Superior temporal gyrus (tissue), 1 donor: ENCODE data around the gene ELOVL6.

Experiments used
- DNase-seq: peaks from one replicate; pipeline ENCODE4 v3.0.0-alpha.2; 2016; ENCODE audit errors: extremely low spot score

ELOVL6 gene

DNA sequence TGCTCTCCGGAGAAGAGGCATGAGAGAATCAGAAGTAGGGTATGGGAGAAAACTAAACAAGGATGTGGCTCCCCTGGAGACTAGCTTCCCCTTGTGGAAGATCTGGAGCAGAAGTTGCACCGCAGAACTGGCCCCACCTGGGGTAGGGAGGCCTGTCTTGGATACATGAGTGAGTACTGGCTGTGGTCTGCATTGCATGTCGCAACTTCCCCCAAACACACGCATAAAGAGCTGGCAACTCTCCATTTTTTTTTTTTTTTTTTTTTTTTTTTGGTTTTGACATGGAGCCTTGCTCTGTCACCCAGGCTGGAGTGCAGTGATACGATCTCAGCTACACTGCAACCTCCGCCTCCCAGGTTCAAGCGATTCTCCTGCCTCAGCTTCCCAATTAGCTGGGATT, 165.8 kb downstream of the ELOVL6 start:
- no peak for DNase-seq

DNA sequence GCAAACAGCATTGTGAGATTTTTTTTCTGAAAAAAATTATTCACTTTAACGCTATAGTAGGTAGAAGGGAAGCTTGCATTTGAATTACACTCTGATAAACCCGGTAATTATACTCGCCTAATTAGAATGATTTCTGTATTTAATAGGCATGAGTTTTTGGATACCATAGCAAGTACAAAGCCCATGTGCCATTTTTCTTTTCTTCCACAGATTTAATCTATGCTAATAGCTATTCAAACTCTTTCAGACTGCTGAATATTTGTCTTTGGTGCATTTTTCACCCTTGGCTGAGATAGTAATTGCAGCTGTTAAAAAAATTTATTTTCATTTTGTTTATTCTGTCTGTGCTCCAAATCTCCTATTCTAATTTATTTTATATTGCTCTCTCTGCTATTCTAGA, 172.7 kb downstream of the ELOVL6 start:
- no peak for DNase-seq

DNA sequence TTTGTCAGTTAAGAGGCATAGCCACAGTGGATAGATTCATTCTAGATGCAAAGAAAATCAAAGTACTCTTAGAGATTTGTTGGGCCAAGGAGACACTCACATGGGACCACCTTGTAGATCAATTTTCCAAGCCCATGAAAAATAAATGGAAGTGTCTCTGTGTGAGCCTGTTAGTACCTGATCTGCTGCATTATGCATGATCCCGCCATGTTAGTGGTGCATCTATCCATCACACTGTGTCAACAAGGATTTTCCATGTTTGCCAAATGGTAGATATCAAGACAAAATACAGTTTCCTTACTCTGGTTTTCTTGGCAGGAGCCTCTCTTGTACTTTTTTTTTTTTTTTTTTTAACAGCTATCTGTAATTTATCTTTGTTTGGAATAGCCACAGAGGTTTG, 173.4 kb downstream of the ELOVL6 start:
- no peak for DNase-seq

DNA sequence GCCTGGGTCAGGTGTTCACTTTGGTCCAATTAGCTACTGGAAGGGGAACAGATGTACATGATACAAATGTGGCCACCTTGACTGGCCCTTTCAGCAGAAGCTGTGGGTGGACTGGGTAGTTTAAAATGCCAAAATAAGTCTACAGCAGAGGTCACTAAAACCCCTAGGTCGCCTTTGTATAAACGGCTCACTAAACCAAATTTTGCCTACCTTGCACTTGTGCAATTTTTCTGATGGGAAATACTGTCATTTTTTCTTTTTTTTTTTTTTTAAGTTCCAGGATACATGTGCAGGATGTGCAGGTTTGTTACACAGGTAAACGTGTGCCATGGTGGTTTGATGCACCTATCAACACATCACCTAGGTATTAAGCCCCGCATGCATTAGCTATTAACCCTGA, 176.0 kb downstream of the ELOVL6 start:
- no peak for DNase-seq

DNA sequence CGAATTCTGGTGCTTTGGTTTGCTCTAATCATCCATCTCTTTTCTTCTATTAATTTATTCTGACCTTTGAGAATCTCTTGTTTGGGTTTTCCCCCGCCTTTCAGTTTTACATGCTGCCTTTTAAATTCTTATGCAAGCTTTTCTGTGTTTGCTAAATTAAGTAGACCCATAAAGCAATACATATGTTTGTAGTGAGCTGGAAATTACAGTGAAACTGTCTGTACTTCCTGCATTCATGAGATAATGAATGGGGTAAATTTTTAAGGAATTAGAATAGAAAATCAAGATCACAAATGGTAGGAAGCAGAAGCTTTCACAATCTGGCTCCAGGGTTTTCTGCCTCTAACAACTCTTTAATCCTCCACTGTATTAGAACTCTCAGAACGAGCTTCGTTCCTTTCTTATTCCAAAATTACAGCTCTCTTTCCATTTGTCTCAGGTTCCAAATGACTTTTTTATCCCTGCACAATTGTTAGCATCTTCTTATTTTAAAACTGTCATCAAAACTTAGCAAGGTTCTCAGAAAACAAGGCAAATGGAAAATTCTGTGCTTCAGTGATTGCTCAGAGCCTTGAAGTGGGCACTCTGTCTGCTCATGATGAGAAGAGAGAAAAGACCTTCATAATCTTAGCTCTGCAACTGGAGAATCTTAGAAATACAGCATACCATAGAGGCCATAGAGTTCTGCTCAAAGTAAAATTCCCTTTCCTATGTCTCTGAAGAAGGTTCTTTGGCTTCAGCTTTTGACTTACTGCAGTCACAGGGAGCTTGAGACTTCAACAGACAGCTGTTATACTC, 177.6 kb downstream of the ELOVL6 start:
- no peak for DNase-seq

DNA sequence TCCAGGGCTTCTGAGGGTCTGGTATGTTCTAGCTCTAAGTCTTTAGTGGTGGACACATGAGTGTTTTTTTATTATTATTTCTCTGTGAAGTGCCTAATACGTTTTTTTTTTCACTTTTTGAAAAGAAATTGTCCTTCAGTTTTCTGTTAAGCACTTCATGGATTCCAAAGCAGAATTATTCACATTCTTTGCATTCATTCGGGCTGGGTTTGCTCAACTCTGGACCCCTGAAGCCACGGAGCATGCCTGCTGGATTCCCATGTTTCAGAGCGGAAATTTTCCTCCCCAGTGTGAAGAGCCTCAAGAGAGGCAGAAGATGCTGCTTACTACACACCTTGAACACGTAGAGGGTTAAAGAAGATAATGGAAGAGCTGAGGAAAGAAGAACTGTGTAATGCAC, 178.3 kb downstream of the ELOVL6 start:
- DNase-seq, result no peak

DNA sequence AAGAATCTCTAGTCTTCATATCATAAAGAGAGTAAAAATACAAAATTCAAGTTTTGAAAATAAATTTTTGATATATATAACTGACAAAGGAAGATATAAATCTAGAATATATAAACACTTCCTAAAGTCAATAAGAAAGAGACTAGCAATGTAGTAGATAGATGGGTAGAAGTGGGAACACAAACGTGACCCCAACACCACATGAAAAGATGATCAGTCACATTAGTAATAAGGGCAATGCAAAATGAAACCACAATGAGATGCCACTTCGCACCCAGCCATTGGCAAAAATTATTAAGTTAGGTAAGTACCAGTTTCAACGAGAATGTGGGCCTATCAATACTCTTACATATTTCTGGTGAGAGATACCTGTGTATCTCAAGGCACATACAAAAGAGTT, 179.3 kb downstream of the ELOVL6 start:
- DNase-seq, result no peak

DNA sequence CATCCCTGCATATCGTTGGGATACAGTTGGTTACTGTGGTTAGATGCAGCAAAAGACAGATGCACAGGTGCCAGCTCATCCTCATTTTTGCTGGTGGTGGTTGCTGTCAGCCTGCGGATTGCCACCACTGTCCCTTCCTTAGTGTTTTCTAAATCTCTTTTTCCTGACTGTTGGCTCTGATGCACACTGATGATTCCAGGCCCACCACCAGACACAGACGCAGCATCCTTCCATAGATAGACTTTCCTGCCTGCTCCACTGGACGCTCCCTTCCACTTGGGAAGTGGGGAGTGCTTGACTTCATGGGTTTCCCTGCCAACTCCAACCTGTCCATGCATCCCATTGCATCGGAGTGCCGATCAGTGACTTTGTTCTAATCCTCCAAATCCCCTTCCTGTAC, 184.2 kb downstream of the ELOVL6 start:
- no peak for DNase-seq

DNA sequence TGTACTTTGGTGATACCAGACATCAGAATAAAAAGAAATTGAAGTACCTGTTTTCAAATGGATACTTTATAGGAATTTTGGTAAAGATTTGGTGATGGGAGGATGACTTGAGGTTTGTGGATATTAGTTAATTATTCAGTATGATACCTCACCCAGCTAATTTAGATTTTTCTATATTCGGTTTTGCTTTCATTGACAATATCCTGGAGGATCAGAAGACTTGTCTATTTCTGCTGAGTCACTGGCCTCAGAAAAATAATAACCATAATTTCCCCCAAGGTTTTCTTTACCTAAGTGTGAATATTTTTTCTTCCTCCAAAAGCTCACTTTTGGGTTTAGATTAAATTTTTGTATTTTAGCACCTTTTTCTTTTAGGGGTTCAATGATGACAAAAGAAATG, 185.5 kb downstream of the ELOVL6 start:
- DNase-seq, result no peak

DNA sequence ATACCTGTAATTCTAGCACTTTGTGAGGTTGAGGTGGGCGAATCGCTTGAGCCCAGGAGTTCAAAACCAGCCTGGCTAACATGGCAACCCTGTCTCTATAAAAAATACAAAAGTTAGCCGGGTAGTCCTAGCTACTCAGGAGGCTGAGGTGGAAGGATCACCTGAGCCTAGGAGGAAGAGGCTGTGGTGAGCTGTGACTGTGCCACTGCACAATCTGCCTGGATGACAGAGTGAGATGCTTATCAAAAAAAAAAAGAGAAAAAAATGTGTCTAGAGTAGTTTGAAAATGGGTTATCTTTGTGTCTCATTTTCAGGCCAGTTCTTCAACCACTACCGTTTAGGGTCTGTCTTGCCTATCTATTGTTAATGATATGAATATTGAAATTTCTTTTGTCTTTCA, 187.6 kb downstream of the ELOVL6 start:
- DNase-seq, result no peak

DNA sequence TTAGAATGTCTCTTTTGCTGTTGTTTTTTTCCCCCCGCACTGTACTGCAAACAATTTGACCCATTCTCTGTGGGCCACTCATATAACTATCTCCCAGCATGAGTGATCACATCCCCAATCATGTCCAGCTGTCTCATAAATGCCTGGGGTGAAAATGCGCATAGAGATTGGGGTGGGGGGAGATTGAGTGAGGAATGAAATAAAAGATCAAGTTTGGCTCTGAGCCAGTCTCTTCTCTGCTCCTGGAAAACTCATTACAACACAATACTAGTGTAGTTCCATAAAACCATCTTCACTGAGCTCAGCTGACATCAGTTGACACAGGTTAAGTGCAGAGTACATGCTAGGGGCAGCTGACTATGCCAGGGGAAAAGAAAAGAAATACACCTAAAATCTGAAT, 188.9 kb downstream of the ELOVL6 start:
- no peak for DNase-seq

DNA sequence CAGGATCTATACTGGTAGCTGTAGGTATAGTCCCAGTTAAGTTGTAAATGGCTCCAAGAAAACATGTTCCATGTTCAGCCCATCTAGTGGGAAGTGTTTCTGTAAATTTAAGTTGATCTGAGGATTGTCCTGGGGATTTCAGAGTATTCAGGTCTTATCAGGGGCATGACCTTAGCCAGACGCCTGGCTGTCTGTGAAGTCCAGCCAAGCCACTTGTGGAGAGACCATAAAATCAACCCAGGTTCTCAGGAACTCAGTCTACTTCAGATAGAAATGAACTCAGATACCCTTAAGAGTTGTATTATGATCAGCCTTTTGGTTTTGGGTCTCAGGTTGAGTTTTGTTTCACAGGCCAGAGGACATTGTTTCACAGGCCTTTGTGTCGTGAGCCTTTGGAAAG, 189.9 kb downstream of the ELOVL6 start:
- no peak for DNase-seq

DNA sequence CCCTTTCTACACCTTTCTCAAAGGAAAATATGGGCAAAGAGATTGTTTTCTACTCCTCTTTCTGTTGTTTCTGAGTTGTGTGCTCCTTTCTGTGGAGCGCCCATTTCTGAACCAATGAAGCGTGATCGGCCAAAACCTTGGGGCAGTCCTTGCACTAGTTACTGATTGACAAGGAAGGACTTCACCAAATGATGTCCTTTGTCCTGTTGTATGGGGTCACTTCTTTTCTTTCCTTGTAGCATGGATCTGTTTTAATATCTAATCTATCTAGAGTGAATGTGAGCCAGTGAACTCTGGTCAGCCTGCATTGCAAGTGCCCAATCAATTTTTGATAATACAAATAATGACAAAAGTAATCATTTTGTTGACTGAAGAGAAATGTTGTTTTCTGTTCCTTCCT, 191.2 kb downstream of the ELOVL6 start:
- no peak for DNase-seq

DNA sequence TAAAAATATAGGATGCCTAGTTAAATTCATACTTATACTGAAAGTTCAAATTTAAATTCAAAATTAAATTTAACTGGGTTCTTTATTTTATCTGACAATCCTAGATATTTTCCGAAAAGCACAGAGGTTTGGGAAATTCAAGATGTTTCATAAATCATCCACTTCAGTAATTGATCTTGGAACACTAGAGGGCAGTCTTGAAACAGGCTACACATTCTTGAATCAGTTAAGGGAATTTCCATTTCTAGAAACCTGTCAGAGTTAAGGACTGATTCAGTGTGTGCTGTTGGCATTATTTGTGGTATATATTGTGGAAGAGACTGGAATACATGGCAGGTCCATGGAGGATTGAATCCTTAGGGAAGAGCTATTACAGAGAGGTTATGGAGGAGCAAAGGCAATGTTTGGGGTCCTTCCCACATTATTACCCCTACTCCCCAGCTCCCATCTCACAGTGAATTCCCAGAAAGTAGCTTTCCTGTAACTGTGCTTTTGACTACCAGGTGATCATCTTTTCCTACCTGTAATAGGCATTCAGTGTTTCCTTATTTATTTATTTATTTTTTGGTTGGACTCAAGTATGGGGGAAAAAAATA, 192.9 kb downstream of the ELOVL6 start:
- DNase-seq, result peak; percentile 94

DNA sequence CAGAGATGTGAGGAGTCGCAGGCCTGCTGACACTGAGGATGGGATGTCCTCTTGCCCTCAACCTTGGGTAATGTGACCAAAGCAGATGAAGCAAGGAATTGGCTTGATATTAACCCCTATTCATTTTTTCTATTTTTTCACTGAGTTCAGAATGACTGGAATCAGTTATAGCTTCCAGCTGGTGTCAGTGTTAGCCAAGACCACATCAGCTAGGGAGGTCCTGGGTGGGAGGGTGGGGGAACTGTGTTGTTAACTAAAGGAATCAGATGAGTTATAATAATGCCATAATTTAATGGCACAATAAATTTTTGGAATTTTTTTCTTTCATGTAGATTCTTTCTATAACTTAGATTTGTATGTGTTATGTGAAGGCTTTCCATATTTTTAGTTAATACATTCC, 193.9 kb downstream of the ELOVL6 start:
- DNase-seq, result no peak

DNA sequence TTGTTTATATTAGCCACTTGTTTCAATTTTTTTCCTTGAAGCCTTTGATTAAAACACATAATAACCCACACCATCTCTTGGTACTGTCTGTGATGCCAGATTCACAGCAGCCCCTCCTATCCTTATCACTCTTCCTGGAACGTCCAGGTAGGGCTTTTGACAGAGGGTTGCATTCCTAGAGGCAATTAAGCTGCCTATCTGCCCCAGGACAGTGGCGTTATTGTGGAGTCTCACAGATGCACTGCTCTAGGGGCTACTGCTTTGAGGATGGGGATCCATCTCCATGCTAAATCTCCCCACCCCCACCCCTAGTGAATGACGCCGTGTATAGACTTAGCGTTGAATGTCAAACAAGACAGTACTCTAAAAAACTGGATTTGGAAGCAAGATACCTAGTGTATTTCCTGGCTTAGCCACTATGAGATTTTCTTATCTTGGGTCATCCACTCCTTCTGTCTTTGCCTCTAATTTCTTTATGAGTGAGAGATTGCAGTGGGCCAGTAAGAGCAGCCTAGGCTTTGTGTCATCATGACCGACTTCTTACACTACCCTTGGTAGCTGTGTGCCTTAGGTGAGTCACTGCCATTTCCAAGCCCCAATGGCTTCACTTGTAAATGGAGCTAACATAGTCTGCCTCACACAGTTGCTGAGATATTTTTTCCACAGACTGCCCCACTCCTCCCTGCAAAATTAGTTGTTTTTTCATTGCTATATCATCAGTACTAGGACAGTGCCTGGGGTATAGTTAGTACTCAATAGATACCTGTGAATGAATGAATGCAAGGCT, 194.8 kb downstream of the ELOVL6 start:
- DNase-seq, result no peak

DNA sequence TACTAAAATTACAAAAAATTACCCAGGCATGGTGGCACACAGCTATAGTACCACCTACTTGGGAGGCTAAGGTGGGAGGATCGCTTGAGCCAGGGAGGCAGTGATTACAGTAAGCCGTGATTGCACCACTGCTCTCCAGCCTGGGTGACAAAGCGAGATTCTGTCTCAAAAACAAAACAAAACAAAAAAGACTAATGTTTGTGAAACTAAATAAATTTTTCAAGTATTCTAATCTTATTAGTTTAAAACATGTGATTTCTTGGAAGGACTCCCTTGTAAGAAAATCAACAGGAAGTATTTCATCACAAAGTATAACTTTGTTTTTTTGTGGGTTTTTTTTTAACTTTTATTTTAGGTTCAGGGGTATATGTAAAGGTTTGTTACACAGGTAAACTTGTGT, 196.1 kb downstream of the ELOVL6 start:
- no peak for DNase-seq

DNA sequence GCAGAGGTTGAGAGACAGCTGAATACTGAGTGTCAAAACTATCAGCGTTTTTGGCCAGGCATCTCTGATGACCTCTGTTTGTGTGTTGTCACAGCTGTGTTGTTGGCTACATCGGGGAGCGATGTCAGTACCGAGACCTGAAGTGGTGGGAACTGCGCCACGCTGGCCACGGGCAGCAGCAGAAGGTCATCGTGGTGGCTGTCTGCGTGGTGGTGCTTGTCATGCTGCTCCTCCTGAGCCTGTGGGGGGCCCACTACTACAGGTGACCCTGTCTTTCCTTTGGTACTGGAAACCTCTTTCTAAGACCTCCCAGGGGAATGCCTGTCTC, 198.9 kb downstream of the ELOVL6 start:
- no peak for DNase-seq

DNA sequence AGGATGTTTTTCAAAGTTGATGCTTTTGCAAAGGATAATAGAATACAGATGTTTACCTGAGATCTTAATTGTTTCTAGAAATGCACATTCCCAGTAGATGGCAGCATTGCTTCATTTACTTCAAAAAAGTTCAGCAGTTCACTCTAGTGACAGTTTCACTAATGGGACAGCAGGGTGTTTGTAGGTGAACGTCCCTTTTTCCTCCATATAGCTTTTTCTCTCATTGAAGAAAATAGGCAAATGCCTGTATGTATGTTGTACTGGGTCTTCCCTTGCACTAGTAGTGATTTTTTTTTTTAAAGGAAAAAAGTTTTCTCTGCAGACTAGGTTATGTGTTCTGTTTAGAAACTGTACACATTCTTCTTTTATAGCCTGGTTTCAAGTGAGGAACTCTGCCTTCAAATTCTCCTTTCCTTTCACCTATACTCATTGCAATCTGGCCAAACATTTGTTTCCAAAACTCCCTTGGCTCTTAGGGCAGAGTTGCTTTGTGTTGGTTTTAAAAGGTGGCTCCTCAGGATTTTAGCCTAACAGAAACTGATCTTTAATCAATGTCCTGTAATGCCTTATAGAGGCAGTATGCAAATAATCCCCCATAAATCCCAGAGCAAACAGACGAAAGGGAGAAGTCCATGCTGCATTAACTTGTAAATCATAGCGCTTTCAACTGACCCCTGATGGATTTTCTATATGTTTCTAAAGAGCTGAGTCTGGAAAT, 199.4 kb downstream of the ELOVL6 start:
- peak; percentile 91 for DNase-seq

DNA sequence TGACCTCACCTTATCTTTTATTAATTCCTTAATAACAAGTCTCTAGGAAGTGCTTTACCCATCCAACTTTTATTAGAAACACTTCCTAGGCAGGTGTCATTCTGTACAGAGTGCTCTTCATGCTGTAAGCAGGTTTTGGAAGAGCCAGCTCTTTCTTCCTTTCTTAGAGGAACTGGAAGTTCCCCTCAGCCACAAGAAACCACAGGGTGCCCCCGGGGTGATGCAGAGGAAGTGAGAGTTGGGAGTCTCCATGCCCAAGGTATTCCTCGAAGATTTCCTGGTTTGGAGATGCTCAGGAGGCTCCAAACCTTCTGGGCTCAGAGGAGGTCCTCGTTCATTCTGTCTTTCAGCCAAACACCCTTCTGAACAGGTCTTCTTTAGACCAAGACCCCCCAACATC, 201.9 kb downstream of the ELOVL6 start:
- no peak for DNase-seq
